ENCODE measurements around the gene RPP30.

The RPP30 gene

DNA sequence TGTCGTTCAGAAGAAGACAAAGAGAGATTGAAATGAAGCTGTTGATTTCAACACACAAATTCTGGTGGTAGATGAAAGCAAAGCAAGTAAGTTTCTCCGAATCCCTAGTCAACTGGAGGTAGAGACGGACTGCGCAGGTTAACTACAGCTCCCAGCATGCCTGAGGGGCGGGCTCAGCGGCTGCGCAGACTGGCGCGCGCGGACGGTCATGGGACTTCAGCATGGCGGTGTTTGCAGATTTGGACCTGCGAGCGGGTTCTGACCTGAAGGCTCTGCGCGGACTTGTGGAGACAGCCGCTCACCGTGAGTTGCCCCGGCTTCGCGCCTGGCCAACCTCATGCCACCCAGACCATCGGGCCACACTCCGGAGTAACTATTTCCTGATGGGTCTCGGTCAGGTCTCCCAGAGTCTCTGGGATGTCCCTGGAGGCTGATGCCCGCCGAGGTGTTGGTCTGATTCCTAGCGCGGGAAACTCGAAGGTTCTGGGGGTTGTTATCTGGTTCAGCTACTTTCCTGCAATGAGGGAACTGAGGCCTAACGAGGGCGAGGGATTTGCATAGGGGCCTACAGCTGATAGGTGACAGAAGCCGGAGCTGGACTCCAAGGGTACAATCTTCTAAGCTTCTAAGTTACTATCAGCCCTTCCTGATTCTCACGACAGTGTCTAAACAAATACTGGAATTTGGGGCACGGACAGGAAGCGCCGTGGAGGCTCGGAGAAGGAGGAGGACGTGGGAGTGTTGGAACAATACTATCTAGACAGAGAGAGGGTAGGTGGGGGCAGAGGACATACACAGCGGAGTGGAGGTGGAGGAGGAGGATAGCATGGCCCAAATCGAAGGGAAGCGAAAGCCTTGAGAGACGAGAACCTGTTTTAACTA, at the start of gene RPP30:
RPP30 (plus strand) TSS at position 209 of the 882 bp plus-strand sequence; CDS start at position 222, 13 bp downstream.
- Mint-ChIP-seq H3K9me3 (no peaks in the 10 kb centered on the region), H3K4me1 (ENCODE audit: low read depth) (peaks cover 38% of the 10 kb centered on the region), H3K4me3 (peak within 1 kb of the TSS; percentile 91), H3K36me3 (ENCODE audit: low read depth) (peaks cover 48% of the 10 kb centered on the region), H3K27me3 (peaks cover 29% of the 10 kb centered on the region), H3K27ac (peak within 1 kb of the TSS; percentile 99)
- peak; percentile 89 for DNase-seq

DNA sequence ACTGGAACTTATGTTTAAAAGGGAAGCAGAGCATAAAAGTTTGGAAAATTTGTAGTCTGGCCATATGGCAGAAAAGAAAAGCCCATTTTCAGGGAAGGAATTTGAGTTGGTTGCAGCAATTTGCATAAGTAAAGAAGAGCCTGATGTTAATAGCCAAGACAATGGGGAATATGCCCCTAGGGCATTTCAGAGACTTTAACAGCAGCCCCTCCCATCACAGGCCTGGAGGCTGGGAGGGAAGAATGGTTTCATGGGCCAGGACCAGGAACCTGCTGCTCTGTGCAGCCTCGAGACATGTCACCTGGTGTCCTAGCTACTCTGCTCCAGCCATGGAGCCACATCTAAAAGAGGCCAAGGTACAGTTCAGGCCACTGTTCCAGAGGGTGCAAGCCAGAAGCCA, 49.3 kb upstream of the RPP30 start:
- H3K4me3 Mint-ChIP-seq: no peak overlapping the region
- no peaks in the 10 kb centered on the region for H3K36me3 Mint-ChIP-seq (ENCODE audit: low read depth)
- H3K27ac Mint-ChIP-seq: no peak overlapping the region
- H3K4me1 Mint-ChIP-seq (ENCODE audit: low read depth): no peaks in the 10 kb centered on the region
- peaks cover 46% of the 10 kb centered on the region for H3K27me3 Mint-ChIP-seq
- peaks cover 6% of the 10 kb centered on the region for H3K9me3 Mint-ChIP-seq
- DNase-seq: no peak

DNA sequence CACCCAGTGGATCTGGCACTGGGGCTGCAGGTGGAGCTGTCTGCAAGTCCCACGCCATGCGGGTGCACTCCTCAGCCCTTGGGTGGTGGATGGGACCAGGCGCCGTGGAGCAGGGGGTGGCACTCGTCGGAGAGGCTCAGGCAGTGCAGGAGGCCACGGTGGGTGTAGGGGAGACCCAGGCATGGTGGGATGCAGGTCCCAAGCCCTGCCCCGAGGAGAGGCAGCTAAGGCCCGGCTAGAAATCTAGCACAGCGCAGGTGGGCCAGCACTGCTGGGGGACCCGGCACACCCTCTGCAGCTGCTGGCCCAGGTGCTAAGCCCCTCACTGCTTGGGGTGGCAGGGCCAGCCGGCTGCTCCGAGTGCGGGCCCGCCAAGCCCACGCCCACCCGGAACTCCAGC, 39.7 kb upstream of the RPP30 start:
- Mint-ChIP-seq H3K4me1 (ENCODE audit: low read depth) (no peaks in the 10 kb centered on the region), H3K4me3 (no peak overlapping the region), H3K27me3 (no peaks in the 10 kb centered on the region), H3K27ac (no peak overlapping the region), H3K9me3 (no peaks in the 10 kb centered on the region), H3K36me3 (ENCODE audit: low read depth) (no peaks in the 10 kb centered on the region)
- DNase-seq: no peak

DNA sequence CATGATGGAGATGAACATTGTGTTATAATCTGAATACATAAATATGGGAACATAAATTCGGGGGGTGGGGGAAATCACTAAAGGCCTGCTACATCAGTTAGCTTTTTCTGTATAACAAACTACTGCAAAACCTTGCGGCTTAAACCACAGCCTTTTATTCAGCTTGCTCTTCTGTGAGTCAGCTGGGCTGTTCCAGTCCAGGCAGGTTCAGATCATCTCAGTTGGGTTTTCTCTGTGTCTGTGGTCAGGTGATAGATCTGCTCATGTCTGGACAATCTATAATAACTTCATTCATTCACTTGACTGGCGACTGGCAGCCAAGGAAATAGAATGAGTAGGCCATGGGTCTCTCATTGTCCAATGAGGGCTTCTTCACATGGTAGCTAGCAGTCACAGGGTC, 37.4 kb upstream of the RPP30 start:
- Mint-ChIP-seq H3K4me3 (no peak overlapping the region), H3K27ac (no peak overlapping the region), H3K27me3 (peaks cover under 1% of the 10 kb centered on the region), H3K36me3 (ENCODE audit: low read depth) (no peaks in the 10 kb centered on the region), H3K9me3 (no peaks in the 10 kb centered on the region), H3K4me1 (ENCODE audit: low read depth) (no peaks in the 10 kb centered on the region)
- DNase-seq: no peak

DNA sequence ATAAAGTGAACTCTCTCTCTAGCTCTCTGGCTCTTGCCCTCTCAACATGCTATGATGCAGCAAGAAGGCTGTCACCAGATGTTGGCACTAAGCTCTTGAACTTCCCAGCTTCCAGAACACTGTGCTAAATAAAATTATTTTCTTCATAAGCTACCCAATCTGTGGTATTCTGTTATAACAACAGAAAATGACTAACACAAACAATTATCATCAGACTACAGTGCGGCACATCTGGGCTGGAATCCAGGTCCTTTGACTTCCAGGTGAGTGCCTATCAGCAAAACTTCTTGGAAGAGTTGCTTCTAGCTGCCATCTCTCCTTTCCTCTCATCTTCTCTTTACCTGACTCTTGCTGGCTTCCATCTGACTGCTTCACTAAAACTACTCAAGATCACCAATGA, 34.3 kb upstream of the RPP30 start:
- Mint-ChIP-seq H3K4me1 (ENCODE audit: low read depth) (no peaks in the 10 kb centered on the region), H3K9me3 (no peaks in the 10 kb centered on the region), H3K4me3 (no peak overlapping the region), H3K27me3 (peaks cover 6% of the 10 kb centered on the region), H3K27ac (no peak overlapping the region), H3K36me3 (ENCODE audit: low read depth) (no peaks in the 10 kb centered on the region)
- DNase-seq: no peak

DNA sequence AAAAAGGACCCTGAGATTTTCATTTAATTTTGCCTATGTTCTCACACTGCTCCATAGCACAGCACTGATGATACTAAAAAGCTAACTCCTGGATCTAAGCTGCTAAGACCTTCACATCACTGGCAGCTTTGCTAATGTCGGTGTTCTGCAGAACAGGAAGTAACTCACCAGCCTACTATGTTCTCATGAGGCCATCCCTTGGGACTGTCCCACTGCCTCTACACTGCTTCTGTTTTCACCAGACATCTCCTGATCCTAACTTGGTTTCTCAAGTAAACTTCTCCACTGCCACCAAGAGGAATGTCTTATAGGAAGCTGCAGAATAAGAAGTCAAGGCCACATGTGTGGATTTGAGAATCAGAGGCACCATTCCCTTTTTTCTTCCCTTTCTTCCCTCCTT, 29.0 kb upstream of the RPP30 start:
- no peaks in the 10 kb centered on the region for H3K9me3 Mint-ChIP-seq
- H3K36me3 Mint-ChIP-seq (ENCODE audit: low read depth): no peaks in the 10 kb centered on the region
- DNase-seq: no peak
- H3K4me3 Mint-ChIP-seq: no peak overlapping the region
- peaks cover 39% of the 10 kb centered on the region for H3K27me3 Mint-ChIP-seq
- H3K4me1 Mint-ChIP-seq (ENCODE audit: low read depth): peaks cover 5% of the 10 kb centered on the region
- H3K27ac Mint-ChIP-seq: no peak overlapping the region

DNA sequence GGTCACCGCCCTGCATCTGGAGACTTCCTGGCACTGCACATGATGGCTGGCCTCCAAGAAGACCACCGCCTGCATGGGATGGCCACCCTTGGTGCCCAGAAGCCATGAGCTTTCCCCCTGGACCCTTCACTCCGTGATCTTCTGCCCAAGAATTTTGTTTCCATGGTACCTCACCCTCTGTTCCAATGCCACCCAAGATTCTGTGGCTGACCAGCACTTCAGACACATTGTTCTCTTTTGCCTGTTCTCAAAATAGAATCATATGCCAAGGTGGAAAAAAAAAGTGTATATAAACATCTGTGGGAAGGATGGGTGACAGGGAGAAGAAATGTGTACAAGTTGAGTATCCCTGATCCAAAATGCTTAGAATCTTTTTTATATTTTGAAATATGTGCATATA, 26.0 kb upstream of the RPP30 start:
- peaks cover 9% of the 10 kb centered on the region for H3K4me1 Mint-ChIP-seq (ENCODE audit: low read depth)
- peaks cover 7% of the 10 kb centered on the region for H3K9me3 Mint-ChIP-seq
- no peak for DNase-seq
- H3K27me3 Mint-ChIP-seq: peaks cover 47% of the 10 kb centered on the region
- no peak overlapping the region for H3K4me3 Mint-ChIP-seq
- no peaks in the 10 kb centered on the region for H3K36me3 Mint-ChIP-seq (ENCODE audit: low read depth)
- H3K27ac Mint-ChIP-seq: no peak overlapping the region

DNA sequence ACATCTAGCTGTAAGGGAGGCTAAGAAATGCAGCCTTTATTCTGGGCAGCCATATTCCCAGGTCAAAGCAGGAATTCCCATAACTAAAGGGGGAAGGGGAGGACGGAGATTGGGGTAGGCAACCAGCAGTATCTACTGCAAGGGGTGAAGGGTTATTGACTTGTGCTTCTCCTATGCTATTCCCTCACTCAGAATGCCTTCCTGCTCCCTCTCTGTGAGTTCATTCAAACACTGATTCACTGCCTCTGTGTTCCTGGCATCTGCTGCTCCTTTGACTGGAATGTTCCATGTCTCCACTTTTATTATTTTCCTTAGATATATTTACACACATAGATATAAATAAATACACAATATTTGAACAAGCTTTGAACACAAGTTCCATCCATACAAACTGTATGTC, 25.0 kb upstream of the RPP30 start:
- Mint-ChIP-seq H3K27ac (no peak overlapping the region), H3K9me3 (peaks cover 12% of the 10 kb centered on the region), H3K4me1 (ENCODE audit: low read depth) (peaks cover 9% of the 10 kb centered on the region), H3K36me3 (ENCODE audit: low read depth) (peaks cover 2% of the 10 kb centered on the region), H3K27me3 (peaks cover 55% of the 10 kb centered on the region), H3K4me3 (no peak overlapping the region)
- DNase-seq: no peak

DNA sequence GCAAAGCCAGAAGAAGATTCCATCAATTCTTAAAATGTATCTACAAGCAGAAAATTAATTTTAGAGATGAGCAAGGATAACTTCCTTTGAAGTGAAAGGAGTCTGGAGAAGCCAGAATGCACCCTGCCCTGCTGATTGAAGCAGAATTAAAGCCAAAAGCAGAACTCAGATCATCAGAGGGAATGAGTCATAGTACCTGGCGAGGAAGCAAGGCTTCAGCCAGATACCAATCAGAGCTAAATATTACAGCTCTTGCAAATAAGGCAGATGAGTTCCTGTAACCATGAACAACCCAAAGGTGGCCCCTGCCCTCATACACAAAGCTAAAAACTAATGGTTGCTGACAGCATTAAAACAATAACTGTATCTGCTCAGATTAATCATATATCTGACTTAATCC, 24.3 kb upstream of the RPP30 start:
- H3K9me3 Mint-ChIP-seq: peaks cover 13% of the 10 kb centered on the region
- peaks cover 2% of the 10 kb centered on the region for H3K36me3 Mint-ChIP-seq (ENCODE audit: low read depth)
- no peak for DNase-seq
- peaks cover 60% of the 10 kb centered on the region for H3K27me3 Mint-ChIP-seq
- H3K4me1 Mint-ChIP-seq (ENCODE audit: low read depth): peaks cover 9% of the 10 kb centered on the region
- no peak overlapping the region for H3K4me3 Mint-ChIP-seq
- no peak overlapping the region for H3K27ac Mint-ChIP-seq

DNA sequence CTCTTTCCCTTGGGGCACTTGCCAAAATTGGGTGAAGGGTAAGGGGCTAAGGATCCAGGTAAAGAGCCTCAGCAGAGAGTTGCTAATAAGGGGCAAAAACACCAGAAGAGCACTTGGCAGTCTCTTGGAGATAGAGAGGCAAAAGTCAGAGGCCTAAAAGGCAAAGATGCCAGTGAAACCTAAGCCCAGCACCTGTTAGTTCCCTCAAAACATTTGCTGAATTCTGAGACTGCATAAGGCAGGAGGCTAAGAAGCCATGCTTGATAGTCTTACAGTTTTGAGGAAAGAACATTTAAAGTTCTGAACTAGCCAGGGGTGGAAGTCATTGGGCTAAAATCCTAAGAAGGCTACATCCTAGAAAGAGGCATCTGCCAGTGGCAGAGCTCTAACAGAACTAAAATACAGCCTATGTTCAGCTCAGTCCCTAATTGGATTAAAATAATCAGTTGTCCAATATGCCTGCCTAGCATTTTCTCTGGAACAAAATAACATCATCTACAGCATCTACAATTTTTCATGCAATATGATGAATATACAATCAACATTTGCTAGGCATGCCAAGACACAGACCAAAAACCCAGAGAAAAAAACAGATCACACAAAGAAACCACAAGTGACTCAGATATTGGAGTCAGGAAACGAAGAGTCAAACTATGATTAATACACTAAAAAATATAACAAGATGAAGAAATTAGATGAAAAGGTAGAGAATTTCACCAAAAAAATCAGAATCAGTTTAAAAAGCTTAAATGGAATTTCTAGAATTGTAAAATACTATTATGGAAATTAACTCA, 21.6 kb upstream of the RPP30 start:
- H3K9me3 Mint-ChIP-seq: peaks cover 13% of the 10 kb centered on the region
- peaks cover 9% of the 10 kb centered on the region for H3K4me1 Mint-ChIP-seq (ENCODE audit: low read depth)
- no peak overlapping the region for H3K27ac Mint-ChIP-seq
- H3K4me3 Mint-ChIP-seq: no peak overlapping the region
- H3K27me3 Mint-ChIP-seq: peaks cover 66% of the 10 kb centered on the region
- DNase-seq: no peak
- peaks cover 2% of the 10 kb centered on the region for H3K36me3 Mint-ChIP-seq (ENCODE audit: low read depth)

DNA sequence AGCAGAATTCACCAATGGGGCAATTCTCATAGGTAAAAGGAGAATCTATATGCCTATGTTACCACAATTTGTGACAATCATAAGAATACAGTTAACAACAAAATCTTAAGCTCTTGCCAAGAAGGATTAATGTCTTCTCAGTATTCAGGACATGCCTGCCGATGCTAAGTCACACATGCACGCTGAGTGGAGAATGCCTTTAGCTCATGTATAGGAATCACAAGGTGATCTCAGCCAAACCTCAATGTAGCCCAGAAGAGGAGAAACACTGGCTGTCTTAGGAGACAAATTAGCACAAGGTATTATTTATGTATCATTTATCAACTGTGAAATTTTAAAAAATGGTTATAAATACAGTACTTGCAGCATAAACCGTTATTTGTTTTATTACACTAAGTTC, 16.6 kb upstream of the RPP30 start:
- no peak for DNase-seq
- Mint-ChIP-seq H3K36me3 (ENCODE audit: low read depth) (peaks cover 2% of the 10 kb centered on the region), H3K4me1 (ENCODE audit: low read depth) (peaks cover 19% of the 10 kb centered on the region), H3K27me3 (peaks cover 81% of the 10 kb centered on the region), H3K27ac (no peak overlapping the region), H3K9me3 (peaks cover 13% of the 10 kb centered on the region), H3K4me3 (no peak overlapping the region)

DNA sequence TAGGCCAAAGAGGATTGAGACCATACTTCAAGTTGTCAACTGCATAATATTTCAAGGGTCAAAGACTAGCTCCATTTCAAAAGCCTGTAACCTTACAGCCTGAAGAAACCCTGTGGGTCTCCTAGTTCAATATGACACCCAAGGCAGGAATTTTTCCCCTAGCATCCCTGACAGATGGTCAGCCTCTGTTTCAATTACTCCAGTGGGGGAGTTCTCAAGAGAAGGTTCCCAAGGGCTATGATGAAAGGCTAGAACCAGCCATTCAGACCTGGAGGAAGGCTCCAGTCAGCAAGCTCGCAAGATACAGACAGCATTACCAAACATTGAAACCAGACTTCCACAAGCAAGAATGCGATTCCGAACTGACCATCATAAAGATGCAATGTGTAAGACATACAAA, 15.5 kb upstream of the RPP30 start:
- peak overlapping the region; percentile 78 for H3K4me3 Mint-ChIP-seq
- DNase-seq: no peak
- H3K27ac Mint-ChIP-seq: no peak overlapping the region
- peaks cover 16% of the 10 kb centered on the region for H3K4me1 Mint-ChIP-seq (ENCODE audit: low read depth)
- H3K36me3 Mint-ChIP-seq (ENCODE audit: low read depth): peaks cover 2% of the 10 kb centered on the region
- H3K9me3 Mint-ChIP-seq: peaks cover 3% of the 10 kb centered on the region
- peaks cover 76% of the 10 kb centered on the region for H3K27me3 Mint-ChIP-seq

DNA sequence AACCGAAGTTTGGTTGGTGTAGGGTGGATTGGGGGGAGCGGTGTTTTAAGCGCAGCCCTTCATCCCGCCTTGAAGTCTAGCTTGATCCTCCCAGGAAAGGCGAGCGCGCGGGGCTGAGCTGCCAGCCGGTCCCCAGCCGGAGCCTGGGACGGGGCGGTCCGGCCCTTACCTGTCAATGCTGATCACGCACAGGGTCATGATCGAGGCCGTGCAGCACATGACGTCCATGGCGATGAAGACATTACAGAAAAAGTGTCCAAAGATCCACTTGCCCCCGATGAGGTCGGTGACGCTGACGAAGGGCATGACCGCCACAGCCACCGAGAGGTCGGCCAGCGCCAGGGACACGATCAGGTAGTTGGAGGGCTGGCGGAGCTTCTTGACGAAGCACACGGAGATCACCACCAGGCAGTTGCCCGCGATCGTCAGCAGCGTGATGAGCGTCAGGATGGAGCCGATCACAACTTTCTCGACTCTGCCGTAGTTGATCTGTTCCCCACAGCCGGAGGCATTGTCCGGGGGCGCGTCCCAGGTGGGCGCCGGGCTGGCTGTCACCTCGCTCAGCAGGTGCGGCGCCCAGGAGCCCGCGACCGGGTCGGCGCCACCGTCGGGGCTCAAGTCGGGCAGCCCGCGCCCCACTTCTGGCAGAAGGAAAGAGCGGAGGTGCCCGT, 14.7 kb upstream of the RPP30 start:
- DNase-seq: no peak
- Mint-ChIP-seq H3K27me3 (peaks cover 75% of the 10 kb centered on the region), H3K27ac (peak overlapping the region; percentile 71), H3K4me1 (ENCODE audit: low read depth) (peaks cover 16% of the 10 kb centered on the region), H3K4me3 (peak overlapping the region; percentile 78), H3K9me3 (no peaks in the 10 kb centered on the region), H3K36me3 (ENCODE audit: low read depth) (no peaks in the 10 kb centered on the region)

DNA sequence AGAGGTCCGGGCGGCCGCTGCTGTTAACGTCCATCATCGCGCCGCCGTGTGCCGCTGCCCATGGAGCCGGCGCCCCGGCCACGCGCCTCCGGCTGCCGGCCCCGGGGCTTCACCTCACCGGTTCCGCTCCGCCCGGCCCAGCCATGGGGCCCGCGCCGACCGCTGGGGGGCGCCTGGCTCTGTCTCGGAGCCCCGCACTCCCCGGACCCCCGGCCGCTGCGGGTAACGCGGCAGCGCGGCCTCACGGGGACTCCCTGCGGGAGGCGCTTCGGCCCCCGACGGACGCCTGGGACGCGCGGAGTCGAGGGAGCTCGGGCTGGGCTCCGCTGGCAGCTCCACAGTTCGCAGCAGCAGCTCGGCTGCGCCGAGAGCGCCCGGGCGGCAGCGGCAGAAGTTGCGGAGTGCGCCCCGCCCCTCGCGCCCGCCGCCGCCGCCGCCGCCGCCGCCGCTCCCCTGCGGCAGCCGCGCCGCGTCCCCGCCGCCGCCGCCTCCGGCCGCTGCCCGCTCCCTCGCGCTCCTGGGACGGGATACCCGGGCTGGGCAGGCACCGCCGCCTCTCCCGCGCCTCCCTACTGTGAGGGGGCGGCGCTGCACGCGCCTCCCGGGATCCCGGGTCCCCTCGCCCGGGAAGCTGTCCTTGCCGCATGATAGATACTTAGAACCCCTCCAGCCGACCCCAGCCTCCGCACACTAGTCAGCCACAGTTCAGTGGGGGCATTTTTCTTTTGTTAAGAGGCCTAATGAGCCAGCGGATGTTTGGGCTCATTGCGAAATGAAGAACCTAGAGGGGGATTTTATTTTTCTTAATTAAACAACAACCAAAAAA, 13.9 kb upstream of the RPP30 start, which contains the start of gene HTR7:
HTR7 (minus strand) TSS at position 405 of the 826 bp plus-strand sequence; CDS start at position 37, 368 bp downstream.
- H3K9me3 Mint-ChIP-seq: no peaks in the 10 kb centered on the region
- peak; percentile 83 for DNase-seq
- H3K27me3 Mint-ChIP-seq: peaks cover 71% of the 10 kb centered on the region
- no peaks in the 10 kb centered on the region for H3K36me3 Mint-ChIP-seq (ENCODE audit: low read depth)
- H3K27ac Mint-ChIP-seq: peak within 1 kb of the TSS; percentile 71
- peaks cover 16% of the 10 kb centered on the region for H3K4me1 Mint-ChIP-seq (ENCODE audit: low read depth)
- peak within 1 kb of the TSS; percentile 78 for H3K4me3 Mint-ChIP-seq
